NCI-H2227 (cell line): Measurements from ENCODE around the gene HAPLN3.
"Not testable (repeated sequence)": the region's sequence is repeated elsewhere in the genome, so short reads cannot be mapped to it uniquely, and the experiment has no call there.

Experiments
- DNase-seq: peaks from one replicate; lab custom pipeline; 2025; ENCODE audit not compliant: unreplicated experiment; lab: John Stamatoyannopoulos, UW

The HAPLN3 gene, protein sequence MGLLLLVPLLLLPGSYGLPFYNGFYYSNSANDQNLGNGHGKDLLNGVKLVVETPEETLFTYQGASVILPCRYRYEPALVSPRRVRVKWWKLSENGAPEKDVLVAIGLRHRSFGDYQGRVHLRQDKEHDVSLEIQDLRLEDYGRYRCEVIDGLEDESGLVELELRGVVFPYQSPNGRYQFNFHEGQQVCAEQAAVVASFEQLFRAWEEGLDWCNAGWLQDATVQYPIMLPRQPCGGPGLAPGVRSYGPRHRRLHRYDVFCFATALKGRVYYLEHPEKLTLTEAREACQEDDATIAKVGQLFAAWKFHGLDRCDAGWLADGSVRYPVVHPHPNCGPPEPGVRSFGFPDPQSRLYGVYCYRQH

DNA sequence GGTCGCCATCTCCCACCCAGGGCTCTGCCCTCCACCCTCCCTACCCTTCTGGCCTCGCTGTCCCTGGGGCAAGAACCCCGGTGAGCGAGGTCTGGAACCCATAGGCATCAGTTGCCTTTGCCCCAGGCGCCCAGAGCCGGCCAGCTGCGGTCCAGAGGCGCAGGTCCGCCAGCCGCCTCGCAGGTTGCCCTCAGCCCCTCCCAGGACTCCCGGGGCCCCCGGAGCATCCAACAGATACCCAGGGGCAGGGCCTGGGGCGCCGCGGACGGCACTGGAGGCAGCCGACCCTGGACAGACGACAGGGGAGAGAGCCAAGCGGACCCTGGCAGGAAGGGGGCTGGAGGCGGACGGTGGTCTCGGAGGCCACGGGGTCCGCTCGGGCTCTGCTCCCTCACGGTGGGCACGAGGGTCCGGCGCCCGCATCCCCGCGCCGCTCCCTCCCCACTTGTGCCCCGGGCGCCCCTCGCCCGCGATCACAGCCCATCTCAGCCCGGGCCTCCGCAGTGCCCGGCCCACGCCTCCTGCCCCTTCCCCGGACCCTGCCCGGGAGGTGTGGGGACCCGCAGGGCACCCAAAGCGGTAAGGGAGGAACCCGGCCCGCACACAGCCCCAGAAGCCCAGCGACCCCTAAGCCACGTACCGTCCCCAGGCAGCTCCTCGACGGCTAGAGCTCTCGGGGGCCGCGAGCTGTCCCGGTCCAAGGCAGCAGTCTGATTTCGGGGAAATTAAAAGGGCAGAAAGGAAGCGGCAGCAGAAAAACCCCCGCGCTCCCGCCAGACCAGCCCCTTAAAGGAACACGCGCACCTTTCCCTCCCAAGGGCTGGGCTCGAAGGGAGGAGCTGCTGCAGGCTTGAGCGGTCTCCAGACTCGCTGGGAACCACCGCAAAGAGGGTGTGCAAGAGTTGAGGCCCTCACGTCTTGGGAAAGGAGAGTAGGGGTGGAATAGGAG is at the start of gene HAPLN3:
Gene HAPLN3 (minus strand): TSS at position 726 of the 949 bp plus-strand sequence. CDS start 8,246 bp downstream, outside the sequence.
- DNase-seq, result peak; percentile 44

DNA sequence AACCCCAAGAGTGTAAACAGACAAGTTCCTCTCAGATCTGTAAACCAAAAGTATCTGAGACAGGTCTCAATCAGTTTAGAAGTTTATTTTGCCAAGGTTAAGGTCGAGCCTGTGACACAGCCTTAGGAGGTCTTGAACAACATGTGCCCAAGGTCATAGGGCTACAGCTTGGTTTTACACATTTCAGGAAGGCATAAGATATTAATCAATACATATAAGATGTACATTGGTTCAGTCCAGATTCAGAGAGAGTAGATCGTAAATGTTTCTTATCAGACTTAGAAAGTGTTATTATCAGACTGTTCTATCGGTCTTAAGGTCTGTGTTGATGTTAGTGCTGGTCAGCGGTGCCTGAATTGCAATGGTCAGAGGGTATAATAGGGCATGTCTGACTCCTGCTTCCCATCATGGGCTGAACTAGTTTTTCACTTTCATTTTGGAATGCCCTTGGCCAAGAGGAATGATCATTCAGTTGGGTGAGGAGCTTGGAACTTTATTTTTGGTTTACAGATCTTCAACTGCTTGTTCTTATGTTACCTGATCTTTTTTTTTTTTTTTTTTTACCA is 44.8 kb upstream of the HAPLN3 start:
- no peak for DNase-seq

DNA sequence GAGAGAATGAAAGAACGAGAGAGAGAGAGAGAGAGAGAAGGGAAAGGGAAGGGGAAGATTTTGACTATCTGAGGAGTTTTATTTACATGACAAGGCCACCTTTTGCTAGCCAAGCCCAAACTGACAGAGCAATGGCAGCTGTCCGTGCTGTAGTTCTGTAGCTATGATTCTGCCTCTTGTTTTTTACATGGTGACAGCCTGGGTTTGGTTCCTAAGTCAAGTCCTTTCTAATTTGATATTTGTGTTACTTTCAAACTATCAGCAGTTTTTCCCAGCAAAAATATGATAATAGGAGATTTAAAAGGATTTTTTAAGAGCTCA is 44.1 kb upstream of the HAPLN3 start:
- DNase-seq, result no peak

DNA sequence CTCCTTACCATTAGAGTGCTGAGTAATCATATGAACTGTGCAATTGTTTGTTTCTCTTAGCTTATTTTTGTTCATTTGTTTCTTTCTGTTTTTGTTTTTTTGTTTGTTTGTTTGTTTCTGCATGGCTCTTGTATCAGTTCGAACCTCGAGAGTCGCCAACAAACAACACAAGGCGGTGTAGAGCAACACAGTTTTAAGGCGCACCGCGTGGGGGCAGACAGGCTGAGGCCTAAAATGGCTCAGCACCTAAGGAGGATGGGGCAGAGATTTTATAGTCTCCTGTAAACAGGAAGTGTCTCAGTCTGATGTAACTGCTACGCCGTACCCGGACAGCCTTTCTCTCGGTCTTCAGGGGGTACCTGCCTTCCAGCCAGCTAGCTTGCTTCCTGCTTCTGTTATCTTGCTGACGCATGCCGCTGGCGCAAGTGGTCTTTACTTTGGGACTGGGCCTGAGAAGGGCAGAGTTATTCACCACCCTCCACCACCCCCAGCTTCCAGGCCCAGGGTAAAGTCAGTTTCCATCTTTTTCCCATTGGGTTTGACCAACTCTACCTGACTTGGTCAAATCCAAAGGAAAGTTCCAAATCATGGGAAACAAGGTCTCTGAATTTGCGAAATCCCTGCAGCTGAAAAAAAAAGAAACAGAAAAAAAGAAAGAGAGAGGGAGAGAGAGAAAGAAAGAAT is 43.6 kb upstream of the HAPLN3 start:
- no peak for DNase-seq

DNA sequence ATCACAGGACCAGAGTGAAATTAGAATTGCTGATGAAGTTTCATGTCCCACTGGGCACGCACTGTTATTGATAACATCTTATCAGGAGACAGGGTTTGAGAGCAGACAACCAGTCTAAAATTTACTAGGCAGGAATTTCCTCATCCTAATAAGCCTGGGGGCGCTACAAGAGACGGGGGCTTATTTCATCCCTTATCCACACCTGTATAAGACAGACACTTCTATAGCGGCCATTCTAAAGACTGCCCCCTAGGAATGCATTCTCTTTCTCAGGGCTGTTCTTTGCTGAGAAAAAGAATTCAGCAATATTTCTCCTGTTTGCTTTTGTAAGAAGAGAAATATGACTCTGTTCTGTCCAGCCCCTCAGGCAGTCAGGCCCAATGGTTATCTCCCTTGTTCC is 39.1 kb upstream of the HAPLN3 start:
- not testable (repeated sequence) for DNase-seq

DNA sequence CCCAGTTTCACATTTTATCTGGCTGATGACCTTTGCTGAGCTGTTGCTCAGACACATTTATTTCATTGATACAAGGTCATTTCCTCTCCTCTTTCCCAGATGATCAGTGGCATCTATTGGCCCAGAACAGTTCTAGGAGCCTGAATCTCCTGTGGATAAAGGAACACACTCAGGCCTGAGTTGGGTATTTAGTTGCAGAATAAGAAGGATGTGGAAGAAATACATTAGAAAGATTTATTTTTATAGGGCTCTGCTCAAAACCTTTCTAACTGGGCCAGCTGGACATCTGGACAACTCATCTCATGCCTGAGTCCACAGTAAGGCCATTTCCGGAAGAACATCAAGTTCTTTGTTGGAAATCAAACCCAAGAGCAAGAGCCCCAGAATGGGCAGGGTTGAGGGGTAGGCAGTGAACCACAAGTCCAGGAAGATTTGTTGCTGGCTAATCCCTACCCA is 37.6 kb upstream of the HAPLN3 start:
- no peak for DNase-seq

DNA sequence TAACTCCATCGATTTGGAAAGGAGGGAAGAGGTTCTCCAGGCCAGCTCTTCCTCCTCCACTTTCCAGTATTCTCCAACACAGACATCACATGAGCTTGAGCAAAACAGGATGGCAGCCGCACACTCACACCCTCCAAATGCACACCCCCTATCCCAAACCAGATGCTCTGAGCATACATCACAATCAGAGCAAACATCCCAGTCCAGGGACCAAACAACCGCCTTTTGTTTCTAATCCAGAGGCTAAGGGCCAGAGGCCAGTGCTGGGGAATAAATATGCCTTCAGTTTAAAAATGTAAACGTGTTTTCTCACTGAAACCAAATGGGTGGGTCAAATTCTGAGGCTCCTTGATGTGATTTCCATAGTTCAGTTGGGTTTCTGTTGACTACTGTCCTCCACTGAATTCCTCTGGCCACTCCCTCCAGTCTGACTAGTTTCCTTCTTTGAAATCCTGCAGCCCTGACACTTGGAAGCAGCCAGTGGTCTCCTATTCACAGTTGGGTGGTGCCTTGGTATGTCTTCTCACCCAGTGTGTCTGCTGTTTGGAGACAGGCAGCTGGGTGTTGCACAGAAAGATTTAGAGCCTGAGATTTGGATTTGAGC is 37.0 kb upstream of the HAPLN3 start:
- no peak for DNase-seq

DNA sequence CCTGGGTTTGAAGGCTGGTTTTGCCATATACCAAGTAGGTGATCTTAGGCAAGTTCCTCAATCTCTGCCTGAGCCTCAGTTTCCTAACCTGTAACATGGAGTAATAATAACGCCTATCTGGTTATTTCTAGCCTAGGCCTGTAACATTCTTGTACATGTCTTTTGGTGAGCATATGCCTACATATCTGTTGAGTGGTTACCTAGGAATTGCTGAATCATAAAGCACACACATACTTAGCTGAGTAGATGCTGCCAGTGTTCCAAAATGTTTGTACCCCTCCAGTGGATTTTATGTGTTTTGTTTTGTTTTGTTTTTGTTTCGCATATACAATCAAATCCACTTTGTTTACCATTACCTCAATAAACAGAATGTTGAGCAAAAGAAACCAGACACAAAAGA is 35.2 kb upstream of the HAPLN3 start:
- no peak for DNase-seq

DNA sequence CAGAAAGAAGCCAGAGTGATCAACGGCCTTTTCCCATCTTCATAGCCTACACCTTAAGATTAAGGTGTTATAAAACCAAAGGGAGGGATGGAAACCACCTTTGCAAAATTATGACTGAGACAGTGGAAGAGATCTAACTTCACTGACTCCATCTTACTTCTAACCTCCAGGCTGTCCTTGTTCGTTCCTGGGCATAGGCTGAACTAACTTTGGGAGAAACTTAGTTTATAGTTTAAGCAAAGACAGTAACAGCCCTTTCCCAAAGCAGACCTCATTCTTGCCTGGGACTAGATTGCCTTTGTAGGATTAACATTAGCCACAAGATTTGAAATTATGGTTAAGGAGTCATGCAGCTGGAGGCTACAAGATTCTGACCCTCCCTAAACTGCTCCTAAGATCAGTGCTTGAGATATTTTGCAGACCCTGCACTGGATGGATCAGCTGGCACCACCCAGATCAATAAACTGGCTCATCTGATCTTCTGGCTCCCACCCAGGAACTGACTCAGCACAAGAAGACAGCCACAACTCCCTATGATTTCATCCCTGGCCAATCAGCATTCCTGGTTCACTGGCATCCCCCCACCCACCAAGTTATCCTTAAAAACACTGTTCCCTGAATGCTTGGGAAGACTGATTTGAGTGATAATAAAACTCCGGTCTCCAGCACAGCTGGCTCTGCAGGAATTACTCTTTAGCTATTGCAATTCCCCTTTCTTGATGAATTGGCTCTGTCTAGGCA is 34.2 kb upstream of the HAPLN3 start:
- not testable (repeated sequence) for DNase-seq

DNA sequence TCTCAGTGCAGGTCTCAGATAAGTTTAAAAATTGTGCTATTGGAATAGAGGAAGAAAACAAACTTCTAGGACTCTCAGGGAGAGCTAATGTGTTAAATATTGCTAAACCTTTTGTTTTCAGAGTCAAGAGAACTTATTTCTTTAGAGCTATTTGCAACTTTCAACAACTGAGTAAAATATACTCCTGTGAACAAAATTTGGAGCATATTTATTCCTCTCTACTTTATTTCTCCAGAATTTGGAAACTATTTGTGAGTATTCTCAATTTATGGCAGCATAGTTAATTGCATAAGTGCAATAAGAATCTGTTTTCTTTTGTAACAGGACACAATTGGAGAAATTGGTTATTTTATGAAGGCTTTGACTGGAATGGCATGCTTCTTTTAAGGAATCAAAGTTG is 32.8 kb upstream of the HAPLN3 start:
- DNase-seq, result not testable (repeated sequence)

DNA sequence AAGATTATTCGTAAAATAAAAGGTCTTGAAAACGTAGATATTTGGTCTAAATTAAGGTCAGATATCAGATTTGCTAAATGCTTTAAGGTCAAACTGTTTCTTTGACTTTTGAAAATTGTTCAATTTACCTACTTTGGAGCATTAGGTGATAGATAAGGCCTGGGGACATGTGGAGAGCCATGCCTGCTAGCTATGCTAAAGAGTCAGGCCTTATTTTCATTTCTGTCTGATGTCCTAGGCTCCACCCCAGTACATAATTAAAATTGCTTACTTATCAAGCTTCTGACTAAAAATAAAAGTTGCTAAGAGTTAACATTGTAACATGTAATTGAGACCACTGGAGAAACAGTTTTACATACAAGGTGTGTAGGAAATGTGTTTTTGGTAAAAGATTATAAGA is 30.3 kb upstream of the HAPLN3 start:
- DNase-seq, result not testable (repeated sequence)

DNA sequence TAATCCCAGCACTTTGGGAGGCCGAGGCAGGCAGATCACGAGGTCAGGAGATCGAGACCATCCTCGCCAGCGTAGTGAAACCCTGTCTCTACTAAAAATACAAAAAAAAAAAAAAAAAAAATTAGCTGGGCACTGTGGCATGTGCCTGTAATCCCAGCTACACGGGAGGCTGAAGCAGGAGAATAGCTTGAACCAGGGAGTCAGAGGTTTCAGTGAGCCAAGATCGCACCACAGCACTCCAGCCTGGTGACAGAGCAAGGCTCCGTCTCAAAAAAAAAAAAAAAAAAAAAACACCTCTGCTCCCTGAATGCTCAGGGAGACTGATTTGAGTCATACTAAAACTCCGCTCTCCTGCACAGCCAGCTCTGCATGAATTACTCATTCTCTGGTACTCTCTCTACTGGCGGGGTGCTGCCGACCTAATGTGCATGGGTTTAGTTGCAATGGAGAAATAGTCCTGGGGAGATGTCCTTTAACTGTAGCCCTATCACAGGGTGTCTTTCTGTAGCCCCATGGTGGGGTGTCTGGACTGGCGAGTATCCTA is 25.6 kb upstream of the HAPLN3 start:
- not testable (repeated sequence) for DNase-seq

DNA sequence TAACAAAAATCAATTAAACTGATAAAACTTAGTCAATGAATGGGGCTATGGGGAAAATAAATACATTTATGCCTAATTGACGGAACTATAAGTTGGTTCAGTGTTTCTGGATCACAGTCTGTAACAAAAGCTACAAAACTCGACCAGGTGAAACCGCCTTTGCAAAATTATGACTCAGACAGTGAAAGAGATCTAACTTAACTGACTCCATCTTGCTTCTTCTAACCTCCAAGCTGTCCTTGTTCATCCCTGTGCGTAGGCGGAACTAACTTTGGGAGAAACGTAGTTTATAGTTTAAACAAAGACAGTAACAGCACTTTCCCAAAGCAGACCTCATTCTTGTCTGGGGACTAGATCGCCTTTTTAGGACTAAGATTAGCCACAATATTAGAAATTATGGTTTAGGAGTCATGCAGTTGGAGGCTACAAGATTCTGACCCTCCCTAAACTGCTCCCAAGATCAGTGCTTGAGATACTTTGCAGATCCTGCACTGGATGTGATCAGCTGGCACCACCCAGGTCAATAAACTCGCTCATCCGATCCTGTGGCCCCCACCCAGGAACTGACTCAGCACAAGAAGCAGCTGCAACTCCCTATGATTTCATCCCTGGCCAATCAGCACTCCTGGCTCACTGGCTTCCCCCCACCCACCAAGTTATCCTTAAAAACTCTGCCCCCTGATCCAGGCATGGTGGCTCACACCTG is 25.0 kb upstream of the HAPLN3 start:
- no peak for DNase-seq

DNA sequence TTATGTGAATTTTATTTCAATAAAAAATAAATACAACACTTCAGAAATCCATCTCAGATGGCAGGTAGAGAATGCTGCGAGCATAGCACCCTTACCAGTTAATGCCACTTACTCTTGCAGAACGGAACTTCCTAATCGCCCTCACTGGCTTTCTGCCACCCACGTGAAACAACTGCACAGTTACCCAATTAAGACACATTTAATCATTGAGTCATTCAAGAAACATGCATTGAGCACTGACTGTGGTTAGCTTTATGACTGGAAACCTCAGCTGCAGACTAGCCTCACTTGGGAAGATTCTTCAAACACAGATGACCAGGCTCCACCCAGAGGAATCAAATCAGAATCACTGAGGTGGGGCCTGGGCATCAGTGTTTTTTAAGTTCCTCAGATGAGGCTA is 23.4 kb upstream of the HAPLN3 start:
- DNase-seq, result no peak

DNA sequence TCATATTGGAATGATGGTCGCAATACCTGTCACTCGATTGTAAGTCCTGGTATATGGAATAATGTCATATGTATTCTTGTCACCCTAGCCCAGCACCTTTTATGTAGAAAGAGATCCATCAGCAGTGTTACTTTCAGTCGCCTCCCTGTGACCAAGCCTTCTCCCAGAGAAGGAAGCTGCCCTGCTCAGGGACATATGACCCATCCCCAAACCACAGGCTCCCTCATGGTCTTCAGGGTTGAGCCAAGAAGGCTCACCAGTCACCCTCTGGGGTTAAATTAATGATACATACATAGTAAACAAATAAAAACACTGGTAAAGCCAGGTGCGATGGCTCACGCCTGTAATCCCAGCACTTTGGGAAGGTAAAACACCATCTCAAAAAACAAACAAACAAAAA is 22.4 kb upstream of the HAPLN3 start:
- no peak for DNase-seq

DNA sequence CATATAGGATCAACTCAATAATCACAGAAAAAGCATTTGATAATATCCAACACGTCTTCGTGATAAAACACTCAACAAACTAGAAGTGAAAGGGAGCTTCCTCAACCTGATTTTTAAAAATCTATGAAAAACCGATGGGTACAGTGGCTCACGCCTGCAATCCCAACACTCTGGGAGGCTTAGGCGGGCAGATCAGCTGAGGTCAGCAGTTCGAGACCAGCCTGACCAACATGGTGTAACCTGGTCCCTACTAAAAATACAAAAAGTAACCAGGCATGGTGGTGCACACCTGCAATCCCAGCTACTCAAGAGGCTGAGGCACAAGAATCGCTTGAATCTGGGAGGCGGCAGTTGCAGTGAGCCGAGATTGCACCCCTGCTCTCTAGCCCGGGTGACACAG is 20.0 kb upstream of the HAPLN3 start:
- DNase-seq, result no peak

DNA sequence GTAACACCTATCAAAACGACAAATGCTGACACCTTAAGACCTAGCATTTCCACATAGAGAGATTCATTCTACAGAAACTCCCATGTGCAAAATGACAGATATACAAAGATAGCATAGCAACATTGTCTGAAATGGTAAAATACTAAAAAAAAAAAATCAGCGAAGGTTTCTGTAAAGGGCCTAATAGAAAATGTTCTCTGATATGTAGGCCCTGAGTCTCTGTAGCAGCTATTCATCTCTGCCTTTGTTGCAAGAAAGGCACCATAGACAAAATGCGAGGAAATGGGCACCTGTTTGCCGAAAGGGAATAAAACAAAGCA is 18.5 kb upstream of the HAPLN3 start:
- no peak for DNase-seq

DNA sequence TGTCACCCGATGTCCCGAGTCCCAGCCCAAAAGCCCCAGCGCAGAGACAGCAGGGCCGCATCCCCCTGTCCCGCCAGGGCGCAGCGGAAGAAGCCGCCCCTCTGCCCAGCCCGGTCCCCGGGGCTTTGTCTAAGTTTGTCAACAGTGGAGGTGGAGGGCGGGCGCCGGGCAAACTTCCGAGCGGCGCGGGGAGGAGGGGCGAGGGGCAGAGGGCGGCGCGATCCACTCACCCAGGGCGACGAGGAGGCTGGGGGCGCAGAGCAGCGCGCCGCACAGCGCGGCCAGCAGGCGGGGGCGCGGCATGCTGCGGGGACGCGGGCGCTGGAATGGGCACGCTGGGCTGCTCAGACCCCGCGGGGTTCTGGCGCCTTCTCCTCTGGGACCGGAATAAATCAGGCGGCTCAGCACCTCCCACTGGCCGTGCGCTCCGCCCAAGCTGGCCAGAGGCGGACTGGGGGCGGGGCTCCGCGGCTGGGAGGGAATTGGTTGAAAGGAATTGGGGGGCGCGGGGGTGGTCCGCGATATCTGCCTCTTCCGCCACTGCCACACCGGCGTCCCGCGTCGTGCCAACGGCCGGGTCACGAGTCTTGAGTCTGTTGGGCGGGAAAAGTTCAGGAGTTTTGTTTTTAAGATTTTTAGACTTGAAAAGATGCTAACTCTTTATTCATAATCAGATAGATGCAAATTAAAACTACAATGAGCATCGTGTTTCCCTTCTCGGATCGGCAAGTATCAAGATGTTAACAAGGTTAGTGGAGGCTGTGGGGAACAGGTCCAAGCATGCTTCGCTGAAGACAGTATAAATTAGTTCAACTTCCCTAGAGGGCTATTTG is 17.9 kb upstream of the HAPLN3 start, which contains the start of gene MFGE8:
Gene MFGE8 (minus strand): TSS at position 363 of the 833 bp plus-strand sequence. CDS start 60 bp downstream, at position 303.
- peak; percentile 78 for DNase-seq
